Trophoblast cell (in vitro differentiated cells and primary cell): ENCODE measurements around the gene PMVK.
A peak's percentile ranks its signal among the peaks of the same experiment; 100 is the strongest.

Experiments used
- DNase-seq, 2 donors: peaks; one replicate each; pipeline ENCODE4 v3.0.0-alpha.2; 2016
- H2AFZ ChIP-seq: 2 replicates; pipeline ENCODE4 v1.6.1; 2013; ENCODE audit warnings: low read length, moderate library complexity, mild to moderate bottlenecking; ENCODE audit not compliant: insufficient read depth, poor library complexity
- H2AK5ac ChIP-seq: 2 replicates; pipeline ENCODE4 v1.6.1; 2013; ENCODE audit warnings: mild to moderate bottlenecking, low read length
- H2BK120ac ChIP-seq: 2 replicates; pipeline ENCODE4 v1.6.1; 2013; ENCODE audit warnings: low read length, mild to moderate bottlenecking, moderate library complexity; ENCODE audit not compliant: insufficient read depth, poor library complexity
- H2BK12ac ChIP-seq: 2 replicates; pipeline ENCODE4 v1.6.1; 2013; ENCODE audit warnings: mild to moderate bottlenecking, low read length, moderate library complexity
- H2BK5ac ChIP-seq: 2 replicates; pipeline ENCODE4 v1.6.1; 2013; ENCODE audit warnings: low read length, low read depth, moderate library complexity, mild to moderate bottlenecking; ENCODE audit not compliant: poor library complexity
- H3K14ac ChIP-seq: 2 replicates; pipeline ENCODE4 v1.6.1; 2013; ENCODE audit warnings: mild to moderate bottlenecking, low read length
- H3K18ac ChIP-seq: 2 replicates; pipeline ENCODE4 v1.6.1; 2013; ENCODE audit warnings: mild to moderate bottlenecking, low read length
- H3K23ac ChIP-seq: 2 replicates; pipeline ENCODE4 v1.6.1; 2013; ENCODE audit warnings: low read length
- H3K27ac ChIP-seq: 2 replicates; pipeline ENCODE4 v1.5.1; 2013; ENCODE audit warnings: low read depth, mild to moderate bottlenecking, inconsistent platforms, low read length, moderate library complexity
- H3K27me3 ChIP-seq: 2 replicates; pipeline ENCODE4 v1.6.1; 2013; ENCODE audit warnings: inconsistent platforms, mild to moderate bottlenecking, low read length, moderate library complexity; ENCODE audit not compliant: insufficient read depth
- H3K36me3 ChIP-seq, 2 experiments: 1 replicate in 1 of 2; 2 replicates in 1 of 2; pipeline ENCODE4 v1.6.1; 2013; ENCODE audit warnings: low read length in 2 of 2, mild to moderate bottlenecking in 2 of 2, moderate library complexity in 1 of 2; ENCODE audit not compliant: insufficient read depth in 2 of 2, control insufficient read depth in 1 of 2
- H3K4ac ChIP-seq: 2 replicates; pipeline ENCODE4 v1.6.1; 2013; ENCODE audit warnings: low read depth, mild to moderate bottlenecking, low read length, moderate library complexity
- H3K4me1 ChIP-seq, 2 experiments: 1 replicate in 1 of 2; 2 replicates in 1 of 2; pipeline ENCODE4 v1.6.1; 2013; ENCODE audit warnings: low read length in 2 of 2, mild to moderate bottlenecking in 2 of 2, moderate library complexity in 1 of 2; ENCODE audit not compliant: insufficient read depth in 2 of 2, control insufficient read depth in 1 of 2
- H3K4me2 ChIP-seq: 2 replicates; pipeline ENCODE4 v1.6.1; 2013; ENCODE audit warnings: inconsistent platforms, mild to moderate bottlenecking, low read length, moderate library complexity
- H3K4me3 ChIP-seq: 2 replicates; pipeline ENCODE4 v1.5.1; 2013; ENCODE audit warnings: mild to moderate bottlenecking, low read depth, low read length, inconsistent platforms
- H3K79me1 ChIP-seq: one replicate; pipeline ENCODE4 v1.6.1; 2013; ENCODE audit warnings: low read length
- H3K79me2 ChIP-seq: 2 replicates; pipeline ENCODE4 v1.6.1; 2013; ENCODE audit warnings: low read length, mild to moderate bottlenecking; ENCODE audit not compliant: control insufficient read depth, insufficient read depth, poor library complexity
- H3K9ac ChIP-seq: 2 replicates; pipeline ENCODE4 v1.6.1; 2013; ENCODE audit warnings: mild to moderate bottlenecking, low read length
- H3K9me3 ChIP-seq: 2 replicates; pipeline ENCODE4 v1.6.1; 2013; ENCODE audit warnings: low read depth, mild to moderate bottlenecking, control low read depth, inconsistent platforms, low read length; ENCODE audit not compliant: insufficient read depth
- H4K12ac ChIP-seq: 2 replicates; pipeline ENCODE4 v1.6.1; 2013; ENCODE audit warnings: low read depth, mild to moderate bottlenecking, low read length, moderate library complexity
- H4K8ac ChIP-seq: 2 replicates; pipeline ENCODE4 v1.6.1; 2013; ENCODE audit warnings: low read depth, mild to moderate bottlenecking, low read length, moderate library complexity
- H4K91ac ChIP-seq: one replicate; pipeline ENCODE4 v1.6.1; 2013; ENCODE audit warnings: low read depth, mild to moderate bottlenecking, low read length, moderate library complexity
- WGBS: extraction: QIAGEN DNeasy Blood & Tissue Kit; methylation state at CpG from one replicate; pipeline ENCODE4 v1.1.7; 2013; ENCODE audit warnings: missing lambda C conversion rate; ENCODE audit not compliant: insufficient read length, insufficient coverage; ENCODE audit errors: extremely low coverage; 5-methylcytosine and 5-hydroxymethylcytosine counted together

Gene PMVK

DNA sequence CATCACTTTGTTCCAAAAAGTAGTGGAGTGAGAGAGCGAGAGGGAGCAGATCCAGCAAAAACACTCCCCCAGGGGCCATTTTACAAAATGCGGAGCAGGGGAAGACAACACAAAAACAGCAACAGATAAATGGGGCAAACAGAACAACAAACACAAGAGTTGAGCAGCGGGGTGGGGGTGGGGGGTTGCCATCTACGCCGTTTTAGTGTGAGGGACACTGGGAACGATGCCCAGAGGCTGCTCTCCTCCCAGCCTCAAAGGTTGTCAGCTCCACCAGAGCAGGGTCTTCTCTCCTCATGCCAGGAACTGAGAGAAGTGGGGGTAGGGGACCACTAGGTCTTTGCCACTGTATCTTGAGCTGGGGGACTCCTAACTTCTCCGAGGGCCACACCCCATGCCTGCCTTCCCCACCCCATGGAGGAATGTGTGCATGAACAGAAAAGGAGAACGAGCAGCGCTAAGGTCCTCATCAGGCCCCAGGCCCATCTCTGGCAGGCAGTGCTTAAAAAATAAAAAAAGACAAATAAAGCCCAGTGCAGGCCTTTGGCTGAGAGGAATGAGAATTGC is 20.7 kb upstream of the PMVK start:
- H3K4me3 ChIP-seq, result no peak overlapping the region
- H3K36me3 ChIP-seq, result peaks cover 12 to 16% of the 10 kb centered on the region in 2 experiments
- H2BK5ac ChIP-seq, result no peak overlapping the region
- H2AK5ac ChIP-seq, result no peak overlapping the region
- H3K4ac ChIP-seq, result no peak overlapping the region
- no peak overlapping the region for H4K91ac ChIP-seq
- H3K27me3 ChIP-seq, result no peaks in the 10 kb centered on the region
- H4K12ac ChIP-seq, result no peak overlapping the region
- no peak overlapping the region for H3K27ac ChIP-seq
- H3K23ac ChIP-seq, result no peak overlapping the region
- WGBS, result no CpG with 5 or more reads among the region's 9 CpGs
- no peak overlapping the region for H3K18ac ChIP-seq
- DNase-seq, result no peak
- H3K9me3 ChIP-seq, result no peaks in the 10 kb centered on the region
- H2BK12ac ChIP-seq, result peak overlapping the region; percentile 5
- no peak overlapping the region for H3K9ac ChIP-seq
- no peak overlapping the region for H2BK120ac ChIP-seq
- H3K4me2 ChIP-seq, result no peak overlapping the region
- no peak overlapping the region for H4K8ac ChIP-seq
- no peak overlapping the region for H3K14ac ChIP-seq
- H3K79me2 ChIP-seq, result peaks cover 8% of the 10 kb centered on the region
- H3K79me1 ChIP-seq, result peaks cover 10% of the 10 kb centered on the region
- H2AFZ ChIP-seq, result peak overlapping the region; percentile 13
- H3K4me1 ChIP-seq, result peaks cover 15 to 22% of the 10 kb centered on the region in 2 experiments

DNA sequence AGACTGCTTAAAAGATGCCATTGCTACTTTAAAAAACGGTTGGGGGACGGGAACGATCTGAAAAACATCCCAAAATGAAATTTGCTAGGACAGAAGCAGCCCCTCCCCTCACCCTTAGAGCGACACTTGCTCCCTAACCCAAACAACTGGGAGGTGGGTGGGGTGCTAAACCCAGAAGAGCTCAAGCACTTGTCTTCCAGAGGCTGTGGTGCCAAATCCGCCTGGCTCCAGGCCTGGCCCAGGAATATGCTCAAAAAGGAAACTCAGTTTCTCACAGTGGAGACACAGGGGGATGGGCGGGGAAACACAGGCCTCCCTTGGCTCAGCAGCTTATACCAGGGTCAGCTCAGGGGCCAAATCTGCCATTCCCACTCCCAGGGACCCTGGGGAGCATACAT is 20.0 kb upstream of the PMVK start:
- WGBS, result no CpG with 5 or more reads among the region's 6 CpGs
- H3K18ac ChIP-seq, result no peak overlapping the region
- H3K27ac ChIP-seq, result no peak overlapping the region
- H2BK12ac ChIP-seq, result no peak overlapping the region
- H3K4me2 ChIP-seq, result peak overlapping the region; percentile 99
- peak overlapping the region; percentile 69 for H4K8ac ChIP-seq
- peaks cover 12 to 16% of the 10 kb centered on the region in 2 experiments for H3K36me3 ChIP-seq
- H2BK120ac ChIP-seq, result no peak overlapping the region
- H3K4me3 ChIP-seq, result peak overlapping the region; percentile 64
- no peaks in the 10 kb centered on the region for H3K9me3 ChIP-seq
- no peaks in the 10 kb centered on the region for H3K27me3 ChIP-seq
- H4K12ac ChIP-seq, result peak overlapping the region; percentile 61
- peak in 1 of 2 donors; percentile 17 for DNase-seq
- no peak overlapping the region for H3K4ac ChIP-seq
- H3K79me2 ChIP-seq, result peaks cover 3% of the 10 kb centered on the region
- H3K4me1 ChIP-seq, result peaks cover 15 to 22% of the 10 kb centered on the region in 2 experiments
- peak overlapping the region; percentile 40 for H4K91ac ChIP-seq
- peak overlapping the region; percentile 42 for H2AFZ ChIP-seq
- no peak overlapping the region for H3K23ac ChIP-seq
- H2BK5ac ChIP-seq, result no peak overlapping the region
- H3K14ac ChIP-seq, result peak overlapping the region; percentile 26
- no peak overlapping the region for H2AK5ac ChIP-seq
- peak overlapping the region; percentile 16 for H3K9ac ChIP-seq
- peaks cover 5% of the 10 kb centered on the region for H3K79me1 ChIP-seq

DNA sequence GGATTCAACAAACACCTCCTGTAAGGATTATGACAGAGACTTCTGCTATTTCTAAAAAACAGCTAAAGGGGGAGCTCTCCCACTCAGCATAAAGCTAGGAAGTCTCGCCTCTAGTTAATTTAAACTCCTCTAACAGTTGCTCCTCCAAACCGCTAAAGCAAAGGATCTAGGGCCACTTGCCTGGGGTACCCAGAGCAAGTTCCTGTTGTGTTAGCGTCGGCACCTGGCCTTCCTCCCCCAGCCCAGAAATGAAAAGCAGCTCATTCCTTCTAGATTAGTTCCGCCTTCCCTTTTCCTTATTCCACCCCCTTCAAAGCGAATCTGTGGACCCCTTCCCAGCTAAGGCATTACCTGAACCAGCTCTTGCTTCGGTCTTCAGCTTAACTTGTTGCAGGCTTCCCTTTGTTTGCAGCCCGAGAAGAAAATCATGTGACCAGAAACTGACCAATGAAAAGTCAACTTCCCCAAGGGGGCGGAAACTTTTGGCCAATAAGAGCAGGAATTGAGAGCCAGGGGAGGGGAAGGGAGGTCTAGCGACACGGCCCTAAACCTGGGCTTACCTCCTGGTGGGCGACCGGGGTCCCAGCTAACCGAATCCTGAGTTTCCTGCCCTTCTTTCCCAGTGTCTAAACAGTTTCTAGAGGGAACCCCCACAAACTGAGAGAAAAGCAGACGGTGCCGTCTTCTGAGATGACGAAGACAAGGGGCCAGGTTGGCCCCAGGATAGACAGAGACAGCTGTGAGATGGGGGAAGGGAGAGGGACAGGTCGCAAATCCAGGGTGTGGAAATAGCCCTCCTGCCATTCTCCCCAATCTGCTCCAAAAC is 19.4 kb upstream of the PMVK start, which contains the start of gene PBXIP1:
TSS of gene PBXIP1 (minus strand) at position 382 of the 826 bp plus-strand sequence. CDS start 2,378 bp downstream, outside the sequence.
- no CpG with 5 or more reads among the region's 18 CpGs for WGBS
- peak within 1 kb of the TSS; percentile 61 for H4K12ac ChIP-seq
- H3K27ac ChIP-seq, result peak within 1 kb of the TSS; percentile 61
- peak within 1 kb of the TSS; percentile 68 for H3K4me3 ChIP-seq
- H3K36me3 ChIP-seq, result peaks cover 17 to 20% of the 10 kb centered on the region in 2 experiments
- no peaks in the 10 kb centered on the region for H3K9me3 ChIP-seq
- peak within 1 kb of the TSS; percentile 29 for H2BK120ac ChIP-seq
- H3K23ac ChIP-seq, result no peak within 1 kb of the TSS
- H2AK5ac ChIP-seq, result no peak within 1 kb of the TSS
- H2AFZ ChIP-seq, result peak within 1 kb of the TSS; percentile 48
- no peak within 1 kb of the TSS for H3K4ac ChIP-seq
- H4K91ac ChIP-seq, result peak within 1 kb of the TSS; percentile 40
- no peak within 1 kb of the TSS for H2BK12ac ChIP-seq
- peaks cover 2% of the 10 kb centered on the region for H3K79me1 ChIP-seq
- no peaks in the 10 kb centered on the region for H3K27me3 ChIP-seq
- peaks cover 15 to 22% of the 10 kb centered on the region in 2 experiments for H3K4me1 ChIP-seq
- peak within 1 kb of the TSS; percentile 54 for H3K18ac ChIP-seq
- DNase-seq, result peak; percentile 83 to 96
- peak within 1 kb of the TSS; percentile 69 for H4K8ac ChIP-seq
- peak within 1 kb of the TSS; percentile 89 for H3K9ac ChIP-seq
- H3K4me2 ChIP-seq, result peak within 1 kb of the TSS; percentile 99
- peak within 1 kb of the TSS; percentile 23 for H2BK5ac ChIP-seq
- H3K14ac ChIP-seq, result peak within 1 kb of the TSS; percentile 47
- no peaks in the 10 kb centered on the region for H3K79me2 ChIP-seq

DNA sequence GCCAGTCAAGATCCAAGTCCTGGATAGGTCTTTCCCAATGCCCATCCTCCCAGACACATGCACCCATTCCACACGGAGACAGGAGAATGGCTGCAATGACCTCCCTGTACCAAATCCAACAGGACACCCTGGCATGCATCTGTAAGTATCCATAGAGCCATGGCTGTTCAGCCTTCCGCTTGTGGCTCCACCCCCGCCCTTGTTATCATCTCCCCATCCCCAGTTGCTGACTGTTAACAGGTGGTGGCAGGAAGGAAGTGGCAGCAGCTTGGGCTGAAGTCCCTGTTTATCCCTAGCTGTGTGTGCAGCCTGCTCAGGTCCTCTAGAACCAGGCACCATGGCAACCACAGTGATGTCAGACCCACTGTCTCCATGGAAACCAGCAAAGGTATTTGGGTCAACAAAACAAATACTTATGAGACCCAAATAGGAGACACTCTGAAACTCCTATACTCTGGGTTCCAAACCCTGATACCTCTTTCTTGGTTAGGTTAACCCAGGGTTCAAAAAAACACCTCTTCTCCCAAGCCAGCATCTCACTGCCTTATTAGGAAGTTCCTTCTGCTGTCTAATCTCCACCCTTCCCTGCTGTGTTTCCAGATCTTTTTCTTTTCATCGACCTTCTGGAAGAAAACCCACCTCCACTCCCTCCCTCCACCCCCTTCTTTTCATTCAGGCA is 18.7 kb upstream of the PMVK start:
- no peak overlapping the region for H2AFZ ChIP-seq
- H3K79me2 ChIP-seq, result no peaks in the 10 kb centered on the region
- no peak overlapping the region for H2BK5ac ChIP-seq
- peak overlapping the region; percentile 61 for H3K27ac ChIP-seq
- no CpG with 5 or more reads among the region's 4 CpGs for WGBS
- H3K23ac ChIP-seq, result no peak overlapping the region
- peak overlapping the region; percentile 42 for H3K9ac ChIP-seq
- H4K8ac ChIP-seq, result no peak overlapping the region
- no peak overlapping the region for H3K14ac ChIP-seq
- H3K9me3 ChIP-seq, result no peaks in the 10 kb centered on the region
- no peak overlapping the region for H2AK5ac ChIP-seq
- H3K18ac ChIP-seq, result no peak overlapping the region
- H4K12ac ChIP-seq, result no peak overlapping the region
- H3K4me3 ChIP-seq, result no peak overlapping the region
- H2BK120ac ChIP-seq, result no peak overlapping the region
- H3K79me1 ChIP-seq, result peaks cover 2% of the 10 kb centered on the region
- H3K4me1 ChIP-seq, result peaks cover 11 to 18% of the 10 kb centered on the region in 2 experiments
- peak; percentile 32 to 72 for DNase-seq
- H4K91ac ChIP-seq, result no peak overlapping the region
- H3K36me3 ChIP-seq, result peaks cover 18 to 27% of the 10 kb centered on the region in 2 experiments
- peak overlapping the region; percentile 99 for H3K4me2 ChIP-seq
- H3K4ac ChIP-seq, result no peak overlapping the region
- no peak overlapping the region for H2BK12ac ChIP-seq
- no peaks in the 10 kb centered on the region for H3K27me3 ChIP-seq
